GM10847 (cell line): ENCODE results near the gene MRGPRX4.

ENCODE experiments used
- POLR2A ChIP-seq: IDR thresholded peaks from 2 replicates; pipeline ENCODE4 v1.6.1; 2011; ENCODE audit not compliant: insufficient read length; ENCODE audit errors: extremely low read depth

The MRGPRX4 gene

DNA sequence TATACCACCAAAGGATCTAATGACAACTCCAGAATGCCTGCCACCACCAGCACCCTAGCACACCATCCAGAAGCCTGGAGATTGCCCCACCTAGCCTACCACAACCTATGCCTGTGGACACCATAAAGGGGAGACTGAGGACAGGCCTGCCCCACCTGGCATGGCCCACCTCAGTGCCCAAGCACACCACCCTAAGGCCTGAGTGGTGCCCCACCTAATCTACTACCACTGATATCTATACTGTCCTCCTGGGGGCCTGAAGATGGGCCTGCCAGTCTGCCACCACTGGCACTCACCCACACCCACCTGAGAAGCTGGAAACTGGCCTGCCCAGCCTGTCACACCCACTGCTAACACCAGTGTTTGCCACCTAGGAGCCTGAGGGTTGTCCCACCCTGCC is 32.1 kb downstream of the MRGPRX4 start:
- TF ChIP-seq POLR2A = no peak

DNA sequence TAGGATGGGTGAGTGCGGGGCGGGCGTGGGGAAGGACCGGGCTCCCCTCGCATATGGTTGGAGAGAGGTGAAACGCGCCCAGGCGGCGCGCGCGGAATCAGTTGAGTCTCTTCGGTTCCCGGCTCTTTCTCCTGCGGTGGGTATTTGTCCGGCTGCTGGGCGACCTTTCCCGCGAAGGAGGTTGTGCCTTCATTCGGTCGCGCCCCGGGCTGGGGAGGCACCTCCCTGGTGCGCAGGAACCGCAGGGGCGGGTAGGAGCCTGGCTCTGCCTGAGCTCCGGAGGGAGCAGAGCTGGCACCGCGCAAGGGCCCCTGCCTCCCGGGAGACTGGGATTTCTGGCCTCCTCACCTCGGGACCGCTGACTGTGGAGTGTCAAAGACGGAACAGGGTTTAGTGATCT is 36.4 kb downstream of the MRGPRX4 start:
- no peak for TF ChIP-seq POLR2A

DNA sequence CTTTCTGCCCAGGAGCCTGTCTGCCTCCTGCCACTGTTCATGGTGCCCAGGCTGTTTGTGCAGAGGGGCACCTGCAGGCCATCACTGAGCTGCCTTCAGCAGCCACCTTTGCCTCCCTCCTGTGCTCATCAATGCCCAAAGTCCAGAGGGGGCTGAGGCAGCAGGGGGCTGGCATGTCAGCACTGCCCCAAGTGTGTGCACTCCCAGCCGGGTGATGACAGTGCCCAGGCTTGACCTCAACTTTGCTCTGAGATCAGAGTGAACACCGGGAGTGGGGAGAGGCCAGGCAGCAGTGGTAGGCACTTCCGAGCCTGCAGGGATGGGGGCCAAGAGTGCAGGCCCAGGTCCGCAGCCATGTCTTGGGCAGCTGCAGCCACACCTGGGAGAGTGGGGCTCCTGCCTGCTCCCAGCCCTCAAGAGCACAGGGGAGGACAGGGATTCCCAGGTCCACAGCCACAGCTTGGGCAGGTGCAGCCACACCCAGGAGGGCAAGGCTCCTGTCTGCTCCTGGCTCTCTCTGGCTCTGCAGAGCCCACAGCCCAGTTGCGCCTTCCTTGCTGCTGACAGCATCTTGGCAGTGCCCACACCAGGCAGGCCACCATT is 48.7 kb downstream of the MRGPRX4 start:
- no peak for TF ChIP-seq POLR2A

GRCh38 chr11:18222814-18223421 is 50.3 kb downstream of the MRGPRX4 start:
- no peak for TF ChIP-seq POLR2A
